ENCODE results near the gene FBRSL1.

DNA sequence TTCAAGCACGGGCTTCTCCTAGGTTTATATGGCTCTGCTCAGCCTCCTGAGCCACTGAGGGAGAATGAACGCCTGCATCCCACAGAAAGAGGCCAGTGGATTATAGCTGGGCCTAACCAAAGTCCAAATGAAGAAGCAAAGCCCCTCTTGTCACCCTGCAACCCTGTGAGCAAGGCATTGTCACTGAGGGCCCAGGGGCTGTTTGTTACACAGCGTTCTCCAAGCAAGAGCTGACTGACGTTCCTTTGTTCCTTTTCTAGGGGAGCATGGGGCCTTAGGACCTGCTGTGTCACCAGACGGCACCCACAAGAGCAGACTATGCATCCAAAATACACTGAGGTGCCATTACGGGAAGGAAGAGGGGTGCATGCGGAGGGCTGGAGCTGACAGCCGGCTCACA, 4.3 kb upstream of the FBRSL1 start:
- TF ChIP-seq POLR2A (IDR thresholded peaks at IDR 0.05), result no peak
- TF ChIP-seq, protein P1, sequence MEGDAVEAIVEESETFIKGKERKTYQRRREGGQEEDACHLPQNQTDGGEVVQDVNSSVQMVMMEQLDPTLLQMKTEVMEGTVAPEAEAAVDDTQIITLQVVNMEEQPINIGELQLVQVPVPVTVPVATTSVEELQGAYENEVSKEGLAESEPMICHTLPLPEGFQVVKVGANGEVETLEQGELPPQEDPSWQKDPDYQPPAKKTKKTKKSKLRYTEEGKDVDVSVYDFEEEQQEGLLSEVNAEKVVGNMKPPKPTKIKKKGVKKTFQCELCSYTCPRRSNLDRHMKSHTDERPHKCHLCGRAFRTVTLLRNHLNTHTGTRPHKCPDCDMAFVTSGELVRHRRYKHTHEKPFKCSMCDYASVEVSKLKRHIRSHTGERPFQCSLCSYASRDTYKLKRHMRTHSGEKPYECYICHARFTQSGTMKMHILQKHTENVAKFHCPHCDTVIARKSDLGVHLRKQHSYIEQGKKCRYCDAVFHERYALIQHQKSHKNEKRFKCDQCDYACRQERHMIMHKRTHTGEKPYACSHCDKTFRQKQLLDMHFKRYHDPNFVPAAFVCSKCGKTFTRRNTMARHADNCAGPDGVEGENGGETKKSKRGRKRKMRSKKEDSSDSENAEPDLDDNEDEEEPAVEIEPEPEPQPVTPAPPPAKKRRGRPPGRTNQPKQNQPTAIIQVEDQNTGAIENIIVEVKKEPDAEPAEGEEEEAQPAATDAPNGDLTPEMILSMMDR (IDR thresholded peaks at IDR 0.05), result no peak
- TF ChIP-seq EP300 (IDR thresholded peaks at IDR 0.05), result no peak
